SK-N-SH treated with all-trans-retinoic acid at 6 μM for 48 hours (cell line): Measurements from ENCODE around the gene LAMB4.

Experiments
- ATAC-seq: fragments of 200-7000 bp; cut with Tn5 transposase; 3 replicates; pipeline ENCODE4 v1.9.1; 2020; ENCODE audit warnings: mild to moderate bottlenecking, moderate library complexity
- ARNTL ChIP-seq: fragments of 450-650 bp; formaldehyde crosslinking; IDR thresholded peaks from 2 replicates; pipeline ENCODE4 v1.5.0; 2020; ENCODE audit warnings: low read depth, mild to moderate bottlenecking, moderate library complexity, borderline replicate concordance
- BACH2 ChIP-seq: fragments of 250-450 bp; sonication (Bioruptor Pico); IDR thresholded peaks from 2 replicates; pipeline ENCODE4 v1.9.0; 2021; ENCODE audit warnings: mild to moderate bottlenecking, borderline replicate concordance
- CSDC2 ChIP-seq: fragments of 250-450 bp; sonication (Bioruptor Pico); IDR thresholded peaks from 2 replicates; pipeline ENCODE4 v1.5.0; 2020; ENCODE audit warnings: mild to moderate bottlenecking, moderate library complexity
- ESRRG ChIP-seq: fragments of 250-450 bp; sonication (Bioruptor Pico); IDR thresholded peaks from 2 replicates; pipeline ENCODE4 v1.6.1; 2021; ENCODE audit warnings: mild to moderate bottlenecking
- GLIS3 ChIP-seq: fragments of 250-450 bp; sonication (Bioruptor Pico); IDR thresholded peaks from 2 replicates; pipeline ENCODE4 v1.5.0; 2020; ENCODE audit warnings: mild to moderate bottlenecking, moderate library complexity
- ISL1 ChIP-seq: fragments of 250-450 bp; sonication (Bioruptor Pico); IDR thresholded peaks from 2 replicates; pipeline ENCODE4 v2.1.2; 2022; ENCODE audit warnings: mild to moderate bottlenecking, moderate library complexity
- OSR1 ChIP-seq: fragments of 250-450 bp; sonication (Bioruptor Pico); IDR thresholded peaks from 2 replicates; pipeline ENCODE4 v1.8.0; 2022; ENCODE audit warnings: moderate library complexity, mild to moderate bottlenecking, inconsistent platforms
- PPARA ChIP-seq: fragments of 250-450 bp; sonication (Bioruptor Pico); IDR thresholded peaks from 2 replicates; pipeline ENCODE4 v1.5.0; 2020; ENCODE audit warnings: mild to moderate bottlenecking, borderline replicate concordance
- RARB ChIP-seq: fragments of 250-450 bp; sonication (Bioruptor Pico); IDR thresholded peaks from 2 replicates; pipeline ENCODE4 v1.8.0; 2021; ENCODE audit warnings: mild to moderate bottlenecking, moderate library complexity
- SNAI2 ChIP-seq: fragments of 250-450 bp; sonication (Bioruptor Pico); IDR thresholded peaks from 2 replicates; pipeline ENCODE4 v1.5.0; 2020; ENCODE audit warnings: mild to moderate bottlenecking, moderate library complexity
- TOX ChIP-seq: fragments of 250-450 bp; sonication (Bioruptor Pico); IDR thresholded peaks from 2 replicates; pipeline ENCODE4 v1.8.0; 2021; ENCODE audit warnings: mild to moderate bottlenecking, moderate library complexity, borderline replicate concordance
- ZC3H10 ChIP-seq: fragments of 250-450 bp; sonication (Bioruptor Pico); IDR thresholded peaks from 2 replicates; pipeline ENCODE4 v1.5.1; 2021; ENCODE audit warnings: mild to moderate bottlenecking, moderate library complexity
- ZFP3 ChIP-seq: fragments of 250-450 bp; sonication (Bioruptor Pico); IDR thresholded peaks from 2 replicates; pipeline ENCODE4 v1.5.0; 2020; ENCODE audit warnings: mild to moderate bottlenecking, moderate library complexity
- ZFP30 ChIP-seq: fragments of 450-650 bp; formaldehyde crosslinking; IDR thresholded peaks from 2 replicates; pipeline ENCODE4 v1.5.0; 2022; ENCODE audit warnings: mild to moderate bottlenecking, moderate library complexity
- ZNF565 ChIP-seq: fragments of 450-650 bp; formaldehyde crosslinking; conservative IDR thresholded peaks from 2 replicates; pipeline ENCODE4 v1.5.0; 2020; ENCODE audit warnings: low read depth, mild to moderate bottlenecking, moderate library complexity
- ZNF8 ChIP-seq: fragments of 450-650 bp; formaldehyde crosslinking; IDR thresholded peaks from 2 replicates; pipeline ENCODE4 v1.5.0; 2020; ENCODE audit warnings: mild to moderate bottlenecking, moderate library complexity
- TF ChIP-seq, protein P1 (sequence below): fragments of 250-450 bp; sonication (Bioruptor Pico); IDR thresholded peaks from 2 replicates; pipeline ENCODE4 v1.8.0; 2020; ENCODE audit warnings: mild to moderate bottlenecking, moderate library complexity, borderline replicate concordance
- TF ChIP-seq, protein P2 (sequence below): fragments of 250-450 bp; sonication (Bioruptor Pico); IDR thresholded peaks from 2 replicates; pipeline ENCODE4 v1.5.1; 2021; ENCODE audit warnings: mild to moderate bottlenecking, moderate library complexity
- TF ChIP-seq, protein P3 (sequence below): fragments of 250-450 bp; sonication (Bioruptor Pico); IDR thresholded peaks from 2 replicates; pipeline ENCODE4 v1.5.1; 2020; ENCODE audit warnings: low read depth, mild to moderate bottlenecking, moderate library complexity
- TF ChIP-seq, protein P4 (sequence below): fragments of 250-450 bp; sonication (Bioruptor Pico); IDR thresholded peaks from 2 replicates; pipeline ENCODE4 v1.5.0; 2020; ENCODE audit warnings: mild to moderate bottlenecking, moderate library complexity
- TF ChIP-seq, protein P5 (sequence below): fragments of 250-450 bp; sonication (Bioruptor Pico); IDR thresholded peaks from 2 replicates; pipeline ENCODE4 v1.8.0; 2021; ENCODE audit warnings: low read depth, mild to moderate bottlenecking, moderate library complexity, borderline replicate concordance

Gene LAMB4

DNA sequence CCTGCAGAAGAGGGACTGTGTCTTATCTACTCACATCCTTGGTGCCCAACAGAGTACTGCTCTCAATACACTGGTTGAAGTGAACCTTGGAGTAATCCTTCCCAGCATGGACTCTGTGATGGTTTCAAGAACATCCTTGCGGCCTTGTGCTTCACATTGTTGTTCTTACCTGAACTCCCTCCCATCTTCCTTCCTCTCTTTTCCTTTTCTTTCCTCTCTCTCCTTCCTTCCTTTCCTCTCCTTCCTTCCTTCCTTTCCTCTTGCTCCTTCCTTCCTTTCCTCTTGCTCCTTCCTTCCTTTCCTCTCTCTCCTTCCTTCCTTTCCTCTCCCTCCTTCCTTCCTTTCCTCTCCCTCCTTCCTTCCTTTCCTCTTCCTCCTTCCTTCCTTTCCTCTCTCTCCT lies 153.5 kb downstream of the LAMB4 start:
- ATAC-seq = no peak
- no peak for TF ChIP-seq ESRRG
- TF ChIP-seq RARB = no peak
- TF ChIP-seq ZFP30 = no peak
- no peak for TF ChIP-seq PPARA (CRISPR knock-in tag)
- TF ChIP-seq GLIS3 = no peak
- TF ChIP-seq ISL1 (CRISPR knock-in tag) = no peak
- TF ChIP-seq, protein P1, sequence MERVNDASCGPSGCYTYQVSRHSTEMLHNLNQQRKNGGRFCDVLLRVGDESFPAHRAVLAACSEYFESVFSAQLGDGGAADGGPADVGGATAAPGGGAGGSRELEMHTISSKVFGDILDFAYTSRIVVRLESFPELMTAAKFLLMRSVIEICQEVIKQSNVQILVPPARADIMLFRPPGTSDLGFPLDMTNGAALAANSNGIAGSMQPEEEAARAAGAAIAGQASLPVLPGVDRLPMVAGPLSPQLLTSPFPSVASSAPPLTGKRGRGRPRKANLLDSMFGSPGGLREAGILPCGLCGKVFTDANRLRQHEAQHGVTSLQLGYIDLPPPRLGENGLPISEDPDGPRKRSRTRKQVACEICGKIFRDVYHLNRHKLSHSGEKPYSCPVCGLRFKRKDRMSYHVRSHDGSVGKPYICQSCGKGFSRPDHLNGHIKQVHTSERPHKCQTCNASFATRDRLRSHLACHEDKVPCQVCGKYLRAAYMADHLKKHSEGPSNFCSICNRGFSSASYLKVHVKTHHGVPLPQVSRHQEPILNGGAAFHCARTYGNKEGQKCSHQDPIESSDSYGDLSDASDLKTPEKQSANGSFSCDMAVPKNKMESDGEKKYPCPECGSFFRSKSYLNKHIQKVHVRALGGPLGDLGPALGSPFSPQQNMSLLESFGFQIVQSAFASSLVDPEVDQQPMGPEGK (CRISPR knock-in tag) = no peak
- no peak for TF ChIP-seq SNAI2 (CRISPR knock-in tag)
- no peak for TF ChIP-seq TOX (CRISPR knock-in tag)
- no peak for TF ChIP-seq ZNF8
- TF ChIP-seq ARNTL (CRISPR knock-in tag) = no peak

DNA sequence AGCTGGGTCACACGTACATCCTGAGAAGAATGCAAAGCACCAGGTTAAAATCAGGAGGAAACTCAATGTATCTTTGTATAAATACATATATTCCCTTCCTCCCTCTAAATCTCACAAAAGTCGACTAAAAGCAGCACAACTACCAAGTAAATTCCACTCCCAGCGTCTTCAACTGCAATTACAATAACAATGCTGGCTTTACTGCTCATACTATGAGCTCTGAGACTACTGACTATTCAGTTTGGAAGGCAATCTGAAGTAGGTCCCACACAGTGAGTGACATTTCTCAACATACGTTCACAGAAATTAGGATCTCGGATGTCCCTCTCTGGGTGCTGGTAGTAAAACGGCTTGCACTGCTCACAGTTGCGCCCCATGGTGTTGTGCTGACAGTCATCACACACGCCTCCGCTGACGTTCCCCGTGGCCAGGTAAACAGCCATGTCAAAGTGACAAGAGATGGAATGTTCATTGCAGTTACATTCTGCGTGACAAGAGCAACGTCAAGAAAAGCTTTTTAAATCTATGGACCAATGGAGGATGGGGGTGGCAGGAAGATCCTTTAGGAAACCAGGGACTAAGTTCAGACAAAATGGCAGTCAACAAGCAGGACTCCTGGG lies 154.7 kb downstream of the LAMB4 start:
- TF ChIP-seq, protein P2, sequence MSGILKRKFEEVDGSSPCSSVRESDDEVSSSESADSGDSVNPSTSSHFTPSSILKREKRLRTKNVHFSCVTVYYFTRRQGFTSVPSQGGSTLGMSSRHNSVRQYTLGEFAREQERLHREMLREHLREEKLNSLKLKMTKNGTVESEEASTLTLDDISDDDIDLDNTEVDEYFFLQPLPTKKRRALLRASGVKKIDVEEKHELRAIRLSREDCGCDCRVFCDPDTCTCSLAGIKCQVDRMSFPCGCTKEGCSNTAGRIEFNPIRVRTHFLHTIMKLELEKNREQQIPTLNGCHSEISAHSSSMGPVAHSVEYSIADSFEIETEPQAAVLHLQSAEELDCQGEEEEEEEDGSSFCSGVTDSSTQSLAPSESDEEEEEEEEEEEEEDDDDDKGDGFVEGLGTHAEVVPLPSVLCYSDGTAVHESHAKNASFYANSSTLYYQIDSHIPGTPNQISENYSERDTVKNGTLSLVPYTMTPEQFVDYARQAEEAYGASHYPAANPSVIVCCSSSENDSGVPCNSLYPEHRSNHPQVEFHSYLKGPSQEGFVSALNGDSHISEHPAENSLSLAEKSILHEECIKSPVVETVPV (CRISPR knock-in tag) = no peak
- TF ChIP-seq ISL1 (CRISPR knock-in tag) = no peak
- TF ChIP-seq, protein P1 (CRISPR knock-in tag) = no peak
- no peak for TF ChIP-seq ARNTL (CRISPR knock-in tag)
- no peak for TF ChIP-seq OSR1 (CRISPR knock-in tag)
- TF ChIP-seq ZNF565 = no peak
- no peak for TF ChIP-seq ESRRG
- TF ChIP-seq, protein P3, sequence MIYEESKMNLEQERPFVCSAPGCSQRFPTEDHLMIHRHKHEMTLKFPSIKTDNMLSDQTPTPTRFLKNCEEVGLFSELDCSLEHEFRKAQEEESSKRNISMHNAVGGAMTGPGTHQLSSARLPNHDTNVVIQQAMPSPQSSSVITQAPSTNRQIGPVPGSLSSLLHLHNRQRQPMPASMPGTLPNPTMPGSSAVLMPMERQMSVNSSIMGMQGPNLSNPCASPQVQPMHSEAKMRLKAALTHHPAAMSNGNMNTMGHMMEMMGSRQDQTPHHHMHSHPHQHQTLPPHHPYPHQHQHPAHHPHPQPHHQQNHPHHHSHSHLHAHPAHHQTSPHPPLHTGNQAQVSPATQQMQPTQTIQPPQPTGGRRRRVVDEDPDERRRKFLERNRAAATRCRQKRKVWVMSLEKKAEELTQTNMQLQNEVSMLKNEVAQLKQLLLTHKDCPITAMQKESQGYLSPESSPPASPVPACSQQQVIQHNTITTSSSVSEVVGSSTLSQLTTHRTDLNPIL = no peak
- TF ChIP-seq ZFP3 (CRISPR knock-in tag) = no peak
- TF ChIP-seq, protein P4, sequence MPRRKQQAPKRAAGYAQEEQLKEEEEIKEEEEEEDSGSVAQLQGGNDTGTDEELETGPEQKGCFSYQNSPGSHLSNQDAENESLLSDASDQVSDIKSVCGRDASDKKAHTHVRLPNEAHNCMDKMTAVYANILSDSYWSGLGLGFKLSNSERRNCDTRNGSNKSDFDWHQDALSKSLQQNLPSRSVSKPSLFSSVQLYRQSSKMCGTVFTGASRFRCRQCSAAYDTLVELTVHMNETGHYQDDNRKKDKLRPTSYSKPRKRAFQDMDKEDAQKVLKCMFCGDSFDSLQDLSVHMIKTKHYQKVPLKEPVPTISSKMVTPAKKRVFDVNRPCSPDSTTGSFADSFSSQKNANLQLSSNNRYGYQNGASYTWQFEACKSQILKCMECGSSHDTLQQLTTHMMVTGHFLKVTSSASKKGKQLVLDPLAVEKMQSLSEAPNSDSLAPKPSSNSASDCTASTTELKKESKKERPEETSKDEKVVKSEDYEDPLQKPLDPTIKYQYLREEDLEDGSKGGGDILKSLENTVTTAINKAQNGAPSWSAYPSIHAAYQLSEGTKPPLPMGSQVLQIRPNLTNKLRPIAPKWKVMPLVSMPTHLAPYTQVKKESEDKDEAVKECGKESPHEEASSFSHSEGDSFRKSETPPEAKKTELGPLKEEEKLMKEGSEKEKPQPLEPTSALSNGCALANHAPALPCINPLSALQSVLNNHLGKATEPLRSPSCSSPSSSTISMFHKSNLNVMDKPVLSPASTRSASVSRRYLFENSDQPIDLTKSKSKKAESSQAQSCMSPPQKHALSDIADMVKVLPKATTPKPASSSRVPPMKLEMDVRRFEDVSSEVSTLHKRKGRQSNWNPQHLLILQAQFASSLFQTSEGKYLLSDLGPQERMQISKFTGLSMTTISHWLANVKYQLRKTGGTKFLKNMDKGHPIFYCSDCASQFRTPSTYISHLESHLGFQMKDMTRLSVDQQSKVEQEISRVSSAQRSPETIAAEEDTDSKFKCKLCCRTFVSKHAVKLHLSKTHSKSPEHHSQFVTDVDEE = no peak
- TF ChIP-seq RARB = no peak
- TF ChIP-seq BACH2 (CRISPR knock-in tag) = no peak
- no peak for TF ChIP-seq PPARA (CRISPR knock-in tag)
- no peak for TF ChIP-seq TOX (CRISPR knock-in tag)
- TF ChIP-seq GLIS3 = no peak
- no peak for TF ChIP-seq ZC3H10 (CRISPR knock-in tag)
- ATAC-seq = no peak

DNA sequence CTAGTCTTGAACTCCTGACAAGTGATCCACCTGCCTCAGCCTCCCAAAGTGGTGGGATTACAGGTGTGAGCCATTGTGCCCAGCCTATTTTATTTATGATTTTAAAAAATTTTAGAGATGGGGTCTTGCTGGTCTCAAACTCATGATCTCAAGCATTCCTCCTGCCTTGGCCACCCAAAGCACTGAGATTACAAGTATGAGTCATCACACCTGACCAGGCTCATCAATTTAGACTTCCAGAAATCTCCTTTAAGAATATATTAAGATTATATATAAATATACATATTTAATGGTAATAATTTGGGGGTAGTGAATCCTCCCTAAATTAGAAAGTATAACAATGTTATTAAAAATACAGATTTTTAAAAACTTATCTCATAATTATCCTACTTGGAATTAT lies 156.3 kb downstream of the LAMB4 start:
- no peak for TF ChIP-seq GLIS3
- TF ChIP-seq CSDC2 (CRISPR knock-in tag) = no peak
- TF ChIP-seq, protein P1 (CRISPR knock-in tag) = no peak
- TF ChIP-seq ARNTL (CRISPR knock-in tag) = no peak
- TF ChIP-seq ZC3H10 (CRISPR knock-in tag) = no peak
- TF ChIP-seq SNAI2 (CRISPR knock-in tag) = no peak
- TF ChIP-seq, protein P2 (CRISPR knock-in tag) = no peak
- TF ChIP-seq, protein P5, sequence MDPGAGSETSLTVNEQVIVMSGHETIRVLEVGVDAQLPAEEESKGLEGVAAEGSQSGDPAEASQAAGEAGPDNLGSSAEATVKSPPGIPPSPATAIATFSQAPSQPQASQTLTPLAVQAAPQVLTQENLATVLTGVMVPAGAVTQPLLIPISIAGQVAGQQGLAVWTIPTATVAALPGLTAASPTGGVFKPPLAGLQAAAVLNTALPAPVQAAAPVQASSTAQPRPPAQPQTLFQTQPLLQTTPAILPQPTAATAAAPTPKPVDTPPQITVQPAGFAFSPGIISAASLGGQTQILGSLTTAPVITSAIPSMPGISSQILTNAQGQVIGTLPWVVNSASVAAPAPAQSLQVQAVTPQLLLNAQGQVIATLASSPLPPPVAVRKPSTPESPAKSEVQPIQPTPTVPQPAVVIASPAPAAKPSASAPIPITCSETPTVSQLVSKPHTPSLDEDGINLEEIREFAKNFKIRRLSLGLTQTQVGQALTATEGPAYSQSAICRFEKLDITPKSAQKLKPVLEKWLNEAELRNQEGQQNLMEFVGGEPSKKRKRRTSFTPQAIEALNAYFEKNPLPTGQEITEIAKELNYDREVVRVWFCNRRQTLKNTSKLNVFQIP = no peak
- no peak for TF ChIP-seq ISL1 (CRISPR knock-in tag)
- TF ChIP-seq ZFP3 (CRISPR knock-in tag) = no peak
- TF ChIP-seq, all 23 proteins: peak for 0
- ATAC-seq = no peak
